Hepatocyte (in vitro differentiated cells): ENCODE data around the gene EXOC4. TPM values are rescaled to one million over a fixed set of nuclear protein-coding genes. Genes with fewer than 3 reads are reported as not detected.

Experiments used
- DNase-seq: peaks from one replicate; pipeline ENCODE4 v3.0.0-alpha.2; 2016; ENCODE audit warnings: low spot score
- H2AFZ ChIP-seq: fragments of 200-600 bp; sonication (generic); 2 replicates; pipeline ENCODE4 v1.6.0; 2016; ENCODE audit warnings: antibody characterized with exemption, mild to moderate bottlenecking
- H3K27ac ChIP-seq: fragments of 200-600 bp; sonication (generic); 2 replicates; pipeline ENCODE4 v1.5.1; 2016; ENCODE audit warnings: mild to moderate bottlenecking
- H3K27me3 ChIP-seq: fragments of 200-600 bp; sonication (generic); 2 replicates; pipeline ENCODE4 v1.6.1; 2016
- H3K36me3 ChIP-seq: fragments of 200-600 bp; sonication (generic); replicated peaks from 2 replicates; pipeline ENCODE4 v1.5.1; 2016; ENCODE audit warnings: low read depth; ENCODE audit not compliant: insufficient read depth
- H3K4me1 ChIP-seq: fragments of 200-600 bp; sonication (generic); 2 replicates; pipeline ENCODE4 v1.5.1; 2016; ENCODE audit warnings: mild to moderate bottlenecking, moderate library complexity; ENCODE audit not compliant: insufficient read depth
- H3K4me2 ChIP-seq: fragments of 200-600 bp; sonication (generic); 2 replicates; pipeline ENCODE4 v1.6.0; 2016
- H3K4me3 ChIP-seq: fragments of 200-600 bp; sonication (generic); 2 replicates; pipeline ENCODE4 v1.5.1; 2016; ENCODE audit warnings: mild to moderate bottlenecking
- H3K79me2 ChIP-seq: fragments of 200-600 bp; sonication (generic); 2 replicates; pipeline ENCODE4 v1.6.0; 2017; ENCODE audit warnings: mild to moderate bottlenecking
- H3K9me2 ChIP-seq: fragments of 200-600 bp; sonication (generic); replicated peaks from 2 replicates; pipeline ENCODE4 v1.6.0; 2017; ENCODE audit warnings: mild to moderate bottlenecking; ENCODE audit not compliant: insufficient read depth
- H3K9me3 ChIP-seq: fragments of 200-600 bp; sonication (generic); 2 replicates; pipeline ENCODE4 v1.5.1; 2016; ENCODE audit warnings: low read depth, mild to moderate bottlenecking
- H4K20me1 ChIP-seq: fragments of 200-600 bp; sonication (generic); 2 replicates; pipeline ENCODE4 v1.6.0; 2016; ENCODE audit warnings: mild to moderate bottlenecking; ENCODE audit not compliant: insufficient read depth, poor library complexity, severe bottlenecking
- EZH2 ChIP-seq: fragments of 200-600 bp; sonication (generic); IDR thresholded peaks from 2 replicates; pipeline ENCODE4 v1.6.1; 2016; ENCODE audit warnings: antibody characterized with exemption, mild to moderate bottlenecking, borderline replicate concordance
- EZH2phosphoT487 ChIP-seq: fragments of 200-600 bp; sonication (generic); IDR thresholded peaks from one replicate; pipeline ENCODE4 v1.6.1; 2018; ENCODE audit warnings: antibody characterized with exemption, mild to moderate bottlenecking, low read depth, moderate library complexity; ENCODE audit not compliant: unreplicated experiment, severe bottlenecking
- WGBS: methylation state at CpG from one replicate; pipeline ENCODE4 v1.1.6; 2016; ENCODE audit warnings: low lambda C conversion rate; ENCODE audit errors: missing lambda C conversion rate; 5-methylcytosine and 5-hydroxymethylcytosine counted together
- polyA plus RNA-seq: library from polyadenylated mRNA; unstranded; fragments of >200 nt; fragmentation: Nextera tagmentation; extraction: Ambion mirVana; gene quantifications from 2 replicates; pipeline ENCODE4 v1.2.1, GENCODE V29; 2016
- total RNA-seq: library from RNA; depleted of rRNA; stranded (reverse); fragments of >200 nt; gene quantifications from 2 replicates; pipeline ENCODE4 v1.2.3, GENCODE V29; 2014
- TF ChIP-seq, protein P1 (sequence below): fragments of 200-600 bp; sonication (generic); IDR thresholded peaks from 2 replicates; pipeline ENCODE4 v1.5.1; 2016; ENCODE audit warnings: antibody characterized with exemption, mild to moderate bottlenecking; ENCODE audit not compliant: poor library complexity

The EXOC4 gene
- total and polyA plus RNA-seq, 2 experiments from 2014 or later: 34.8 to 56.1 TPM

DNA sequence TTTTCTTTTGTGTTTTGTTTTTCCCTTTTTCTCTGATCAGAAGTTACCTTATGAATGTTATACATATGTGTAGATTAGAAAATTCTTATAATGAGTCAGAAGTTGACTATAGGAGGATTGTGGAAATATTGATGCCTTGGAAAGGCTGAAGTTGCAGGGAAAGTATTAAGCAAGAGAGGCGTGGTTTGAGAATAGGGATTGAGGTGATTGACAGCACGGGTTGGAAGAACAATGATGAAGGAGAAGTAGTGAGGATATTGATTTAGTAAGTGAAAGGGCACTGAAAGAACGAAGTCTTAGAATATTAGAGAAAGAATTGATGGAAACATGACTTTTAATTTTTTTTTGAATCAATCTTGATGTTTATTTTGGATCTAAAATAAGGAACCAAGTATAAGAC, 176.0 kb downstream of the EXOC4 start:
- H2AFZ ChIP-seq: no peak overlapping the region
- H3K4me2 ChIP-seq: no peak overlapping the region
- 93% methylated on average over 3 of the region's 3 CpGs for WGBS
- DNase-seq: no peak
- H3K27me3 ChIP-seq: no peaks in the 10 kb centered on the region
- no peaks in the 10 kb centered on the region for H3K9me2 ChIP-seq
- H4K20me1 ChIP-seq: no peaks in the 10 kb centered on the region
- no peaks in the 10 kb centered on the region for H3K36me3 ChIP-seq
- no peak for TF ChIP-seq EZH2
- TF ChIP-seq, protein P1, sequence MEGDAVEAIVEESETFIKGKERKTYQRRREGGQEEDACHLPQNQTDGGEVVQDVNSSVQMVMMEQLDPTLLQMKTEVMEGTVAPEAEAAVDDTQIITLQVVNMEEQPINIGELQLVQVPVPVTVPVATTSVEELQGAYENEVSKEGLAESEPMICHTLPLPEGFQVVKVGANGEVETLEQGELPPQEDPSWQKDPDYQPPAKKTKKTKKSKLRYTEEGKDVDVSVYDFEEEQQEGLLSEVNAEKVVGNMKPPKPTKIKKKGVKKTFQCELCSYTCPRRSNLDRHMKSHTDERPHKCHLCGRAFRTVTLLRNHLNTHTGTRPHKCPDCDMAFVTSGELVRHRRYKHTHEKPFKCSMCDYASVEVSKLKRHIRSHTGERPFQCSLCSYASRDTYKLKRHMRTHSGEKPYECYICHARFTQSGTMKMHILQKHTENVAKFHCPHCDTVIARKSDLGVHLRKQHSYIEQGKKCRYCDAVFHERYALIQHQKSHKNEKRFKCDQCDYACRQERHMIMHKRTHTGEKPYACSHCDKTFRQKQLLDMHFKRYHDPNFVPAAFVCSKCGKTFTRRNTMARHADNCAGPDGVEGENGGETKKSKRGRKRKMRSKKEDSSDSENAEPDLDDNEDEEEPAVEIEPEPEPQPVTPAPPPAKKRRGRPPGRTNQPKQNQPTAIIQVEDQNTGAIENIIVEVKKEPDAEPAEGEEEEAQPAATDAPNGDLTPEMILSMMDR: no peak
- no peak for TF ChIP-seq EZH2phosphoT487
- H3K79me2 ChIP-seq: no peaks in the 10 kb centered on the region
- H3K9me3 ChIP-seq: no peaks in the 10 kb centered on the region
- H3K4me3 ChIP-seq: no peak overlapping the region
- peaks cover 5% of the 10 kb centered on the region for H3K4me1 ChIP-seq
- no peak overlapping the region for H3K27ac ChIP-seq

DNA sequence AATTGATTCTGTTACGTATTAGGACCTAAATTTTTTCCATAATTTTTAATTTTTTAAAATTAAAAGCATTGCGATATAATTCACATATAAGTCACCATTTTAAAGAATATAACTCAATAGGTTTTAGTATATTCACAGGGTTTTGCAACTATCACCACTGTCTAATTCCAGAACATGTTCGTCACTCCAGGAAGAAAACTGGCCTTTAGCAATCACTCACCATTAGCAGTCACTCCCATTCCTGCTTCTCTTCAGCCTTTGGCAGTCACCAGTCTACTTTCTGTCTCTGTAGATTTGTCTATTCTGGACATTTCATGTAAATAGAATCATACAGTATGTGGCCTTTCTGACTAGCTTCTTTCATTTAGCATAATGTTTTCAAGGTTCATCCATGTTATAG, 176.5 kb downstream of the EXOC4 start:
- no peak overlapping the region for H3K4me3 ChIP-seq
- H2AFZ ChIP-seq: no peak overlapping the region
- DNase-seq: no peak
- H3K9me2 ChIP-seq: no peaks in the 10 kb centered on the region
- no peaks in the 10 kb centered on the region for H3K79me2 ChIP-seq
- no peak overlapping the region for H3K4me2 ChIP-seq
- no peaks in the 10 kb centered on the region for H3K9me3 ChIP-seq
- TF ChIP-seq, protein P1: no peak
- TF ChIP-seq EZH2phosphoT487 (no peak), EZH2 (no peak)
- no peak overlapping the region for H3K27ac ChIP-seq
- H3K4me1 ChIP-seq: peaks cover 5% of the 10 kb centered on the region
- WGBS: 91% methylated on average over 3 of the region's 3 CpGs
- no peaks in the 10 kb centered on the region for H3K27me3 ChIP-seq
- H4K20me1 ChIP-seq: no peaks in the 10 kb centered on the region
- no peaks in the 10 kb centered on the region for H3K36me3 ChIP-seq

DNA sequence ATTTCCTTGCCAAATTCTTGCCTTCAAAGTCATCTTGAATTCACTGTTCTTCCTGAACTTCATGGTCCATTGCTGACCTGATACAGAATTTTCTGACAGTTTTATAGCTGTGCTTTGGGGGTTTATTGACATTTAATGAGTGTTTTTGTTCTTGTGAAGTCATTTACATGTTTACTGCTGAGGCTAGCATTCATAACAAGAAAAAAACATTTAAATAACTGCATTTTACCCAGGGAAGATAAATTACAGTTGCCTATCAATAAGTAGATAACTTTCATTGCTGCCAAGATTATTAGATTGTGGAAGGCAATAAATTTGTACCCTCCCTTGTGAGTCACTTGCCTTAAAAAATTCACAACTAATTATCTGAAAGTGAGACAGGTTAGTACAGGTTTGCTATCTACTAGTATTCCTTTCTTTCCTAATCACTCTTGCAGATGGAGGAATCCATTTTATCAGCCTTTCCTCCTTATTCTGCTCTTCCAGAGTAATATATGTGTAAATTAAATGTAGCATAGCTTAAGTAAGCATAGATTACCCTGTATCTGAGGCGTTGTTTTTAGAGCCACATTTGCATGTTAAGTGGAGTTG, 178.4 kb downstream of the EXOC4 start:
- Histone ChIP-seq H3K79me2 (no peaks in the 10 kb centered on the region), H3K4me3 (no peak overlapping the region), H3K9me2 (no peaks in the 10 kb centered on the region), H3K27me3 (no peaks in the 10 kb centered on the region), H2AFZ (no peak overlapping the region), H3K4me2 (no peak overlapping the region), H3K36me3 (no peaks in the 10 kb centered on the region), H3K4me1 (peaks cover 5% of the 10 kb centered on the region), H3K27ac (no peak overlapping the region), H3K9me3 (no peaks in the 10 kb centered on the region), H4K20me1 (no peaks in the 10 kb centered on the region)
- no peak for TF ChIP-seq EZH2
- TF ChIP-seq, protein P1: no peak
- TF ChIP-seq EZH2phosphoT487: no peak
- WGBS: 68% methylated on average over 1 of the region's 1 CpG
- DNase-seq: no peak
